ENCODE data around the gene HSPA12B. TPM values are rescaled to one million over a fixed set of nuclear protein-coding genes. Genes with fewer than 3 reads are reported as not detected.

HSPA12B gene
- total and polyA plus RNA-seq, 2 of the 4 experiments (the other 2 are of a cell fraction) = not detected

DNA sequence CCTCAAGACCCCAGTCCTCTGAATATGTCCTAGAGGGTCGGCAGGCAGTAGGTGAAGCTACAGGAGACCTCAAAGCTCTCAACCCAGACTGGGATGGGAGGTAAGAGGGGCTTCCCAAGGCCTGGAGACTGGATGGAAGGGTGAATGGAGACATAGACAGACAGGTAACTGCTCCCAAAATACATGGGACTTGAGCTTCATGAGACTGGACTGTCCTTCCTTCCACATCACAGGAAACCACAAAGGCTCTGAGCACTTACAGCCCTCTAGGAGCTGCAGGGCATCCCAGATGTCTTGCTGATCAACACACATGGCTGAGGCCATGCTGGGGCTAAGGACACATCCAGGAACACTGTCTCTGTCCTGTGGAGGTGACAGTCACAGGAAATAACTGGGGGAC lies 11.6 kb downstream of the HSPA12B start:
- Histone ChIP-seq H2BK5ac (ENCODE audit: low read depth, low read length, poor library complexity, severe bottlenecking) (no peak overlapping the region), H3K4me3 (ENCODE audit: insufficient read depth, low read depth, low read length) (no peak overlapping the region), H2AK9ac (replicated peaks; ENCODE audit: low read depth, low read length, poor library complexity) (no peak overlapping the region), H3K9me3 (ENCODE audit: control insufficient read depth, insufficient read depth, low read length) (no peaks in the 10 kb centered on the region), H4K91ac (ENCODE audit: insufficient read depth, low read depth, low read length) (no peak overlapping the region), H2AFZ (replicated peaks; ENCODE audit: low read length, poor library complexity) (no peak overlapping the region), H2BK20ac (ENCODE audit: low read depth, low read length) (no peak overlapping the region), H3K18ac (ENCODE audit: low read depth, low read length) (no peak overlapping the region), H3K14ac (replicated peaks; ENCODE audit: low read depth, low read length) (no peak overlapping the region), H3K4me1 (ENCODE audit: control insufficient read depth, insufficient read depth, low read length) (no peaks in the 10 kb centered on the region), H3K27me3 (ENCODE audit: control insufficient read depth, insufficient read depth, low read length) (peaks cover 16% of the 10 kb centered on the region), H2AK5ac (ENCODE audit: low read depth, low read length) (no peak overlapping the region), H3K27ac (ENCODE audit: insufficient read depth, low read length) (no peak overlapping the region), H3K9me1 (ENCODE audit: insufficient read depth, low read length) (no peaks in the 10 kb centered on the region), H2BK120ac (ENCODE audit: low read depth, low read length) (no peak overlapping the region), H4K8ac (ENCODE audit: low read depth in 2 of 2, low read length in 2 of 2) (no peak overlapping the region), H3K4ac (ENCODE audit: low read depth, low read length) (no peak overlapping the region), H4K20me1 (ENCODE audit: insufficient read depth, low read length) (no peaks in the 10 kb centered on the region), H2BK15ac (ENCODE audit: low read depth, low read length) (no peak overlapping the region), H3K79me1 (ENCODE audit: low read depth in 1 of 2, low read length in 2 of 2) (no peaks in the 10 kb centered on the region), H3K36me3 (ENCODE audit: control insufficient read depth, insufficient read depth, low read length) (no peaks in the 10 kb centered on the region), H4K5ac (ENCODE audit: low read depth, low read length) (no peak overlapping the region), H3K23ac (ENCODE audit: low read depth, low read length) (no peak overlapping the region), H3K9ac (ENCODE audit: low read depth, low read length) (no peak overlapping the region), H3K56ac (ENCODE audit: extremely low read depth, insufficient read depth, low read length) (no peak overlapping the region), H3K4me2 (ENCODE audit: low read depth, low read length) (no peak overlapping the region)
- in situ Hi-C loops (cut with MboI; ENCODE audit: low sequenced_read_pairs) (no loop called here), intact Hi-C loops (cut with micrococcal nuclease) (no loop called here), dilution Hi-C loops (cut with HindIII; ENCODE audit: low sequenced_read_pairs, unreplicated experiment) (no loop called here)
- no peak for TF ChIP-seq CHD1 (IDR thresholded peaks at IDR 0.05; ENCODE audit: low read depth, low read length)
- TF ChIP-seq, protein P1, sequence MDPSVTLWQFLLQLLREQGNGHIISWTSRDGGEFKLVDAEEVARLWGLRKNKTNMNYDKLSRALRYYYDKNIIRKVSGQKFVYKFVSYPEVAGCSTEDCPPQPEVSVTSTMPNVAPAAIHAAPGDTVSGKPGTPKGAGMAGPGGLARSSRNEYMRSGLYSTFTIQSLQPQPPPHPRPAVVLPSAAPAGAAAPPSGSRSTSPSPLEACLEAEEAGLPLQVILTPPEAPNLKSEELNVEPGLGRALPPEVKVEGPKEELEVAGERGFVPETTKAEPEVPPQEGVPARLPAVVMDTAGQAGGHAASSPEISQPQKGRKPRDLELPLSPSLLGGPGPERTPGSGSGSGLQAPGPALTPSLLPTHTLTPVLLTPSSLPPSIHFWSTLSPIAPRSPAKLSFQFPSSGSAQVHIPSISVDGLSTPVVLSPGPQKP (IDR thresholded peaks at IDR 0.05; ENCODE audit: borderline replicate concordance, low read depth, low read length) = no peak
- no peak for TF ChIP-seq RCOR1 (IDR thresholded peaks at IDR 0.05; ENCODE audit: insufficient replicate concordance, low read length)
- TF ChIP-seq FOS (IDR thresholded peaks at IDR 0.05; ENCODE audit: low read depth, low read length) = no peak
- TF ChIP-seq NFE2L2 (IDR thresholded peaks at IDR 0.05; ENCODE audit: low read depth, low read length) = no peak
- no peak for TF ChIP-seq MXI1 (IDR thresholded peaks at IDR 0.05; ENCODE audit: borderline replicate concordance, low read depth, low read length)
- TF ChIP-seq RAD21 (IDR thresholded peaks at IDR 0.05; ENCODE audit: low read length) = no peak
- TF ChIP-seq, protein P2, sequence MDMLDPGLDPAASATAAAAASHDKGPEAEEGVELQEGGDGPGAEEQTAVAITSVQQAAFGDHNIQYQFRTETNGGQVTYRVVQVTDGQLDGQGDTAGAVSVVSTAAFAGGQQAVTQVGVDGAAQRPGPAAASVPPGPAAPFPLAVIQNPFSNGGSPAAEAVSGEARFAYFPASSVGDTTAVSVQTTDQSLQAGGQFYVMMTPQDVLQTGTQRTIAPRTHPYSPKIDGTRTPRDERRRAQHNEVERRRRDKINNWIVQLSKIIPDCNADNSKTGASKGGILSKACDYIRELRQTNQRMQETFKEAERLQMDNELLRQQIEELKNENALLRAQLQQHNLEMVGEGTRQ (IDR thresholded peaks at IDR 0.05; ENCODE audit: low read depth, low read length) = no peak
- no peak for TF ChIP-seq RFX5 (IDR thresholded peaks at IDR 0.05; ENCODE audit: low read depth, low read length)
- TF ChIP-seq MAFK (IDR thresholded peaks at IDR 0.05; ENCODE audit: low read depth, low read length) = no peak
- TF ChIP-seq POLR2A (IDR thresholded peaks at IDR 0.05; ENCODE audit: low read depth, low read length) = no peak
- TF ChIP-seq CEBPB (IDR thresholded peaks at IDR 0.05; ENCODE audit: low read depth, low read length) = no peak
- TF ChIP-seq, protein P3, sequence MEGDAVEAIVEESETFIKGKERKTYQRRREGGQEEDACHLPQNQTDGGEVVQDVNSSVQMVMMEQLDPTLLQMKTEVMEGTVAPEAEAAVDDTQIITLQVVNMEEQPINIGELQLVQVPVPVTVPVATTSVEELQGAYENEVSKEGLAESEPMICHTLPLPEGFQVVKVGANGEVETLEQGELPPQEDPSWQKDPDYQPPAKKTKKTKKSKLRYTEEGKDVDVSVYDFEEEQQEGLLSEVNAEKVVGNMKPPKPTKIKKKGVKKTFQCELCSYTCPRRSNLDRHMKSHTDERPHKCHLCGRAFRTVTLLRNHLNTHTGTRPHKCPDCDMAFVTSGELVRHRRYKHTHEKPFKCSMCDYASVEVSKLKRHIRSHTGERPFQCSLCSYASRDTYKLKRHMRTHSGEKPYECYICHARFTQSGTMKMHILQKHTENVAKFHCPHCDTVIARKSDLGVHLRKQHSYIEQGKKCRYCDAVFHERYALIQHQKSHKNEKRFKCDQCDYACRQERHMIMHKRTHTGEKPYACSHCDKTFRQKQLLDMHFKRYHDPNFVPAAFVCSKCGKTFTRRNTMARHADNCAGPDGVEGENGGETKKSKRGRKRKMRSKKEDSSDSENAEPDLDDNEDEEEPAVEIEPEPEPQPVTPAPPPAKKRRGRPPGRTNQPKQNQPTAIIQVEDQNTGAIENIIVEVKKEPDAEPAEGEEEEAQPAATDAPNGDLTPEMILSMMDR (conservative IDR thresholded peaks at IDR 0.05; ENCODE audit: low read depth, low read length) = no peak
- no peak for TF ChIP-seq BHLHE40 (IDR thresholded peaks at IDR 0.05; ENCODE audit: low read depth, low read length)
- no peak for TF ChIP-seq MAZ (IDR thresholded peaks at IDR 0.05; ENCODE audit: borderline replicate concordance, low read depth, low read length)
- TF ChIP-seq SMC3 (IDR thresholded peaks at IDR 0.05; ENCODE audit: low read depth, low read length) = no peak
- POLR2A ChIA-PET (ENCODE audit: unreplicated experiment) = no interaction called here
- no peak for ATAC-seq (ENCODE audit: low read depth)
- WGBS, 2 experiments (ENCODE audit: extremely low coverage in 2 of 2, insufficient read length in 1 of 2) = no CpG with 5 or more reads among the region's 1 CpG
- no peak for DNase-seq
- CTCF ChIA-PET = no interaction called here
- no TSS peak for BruUV-seq (replicated peaks)

All from IMR-90 (cell line).